HG03442 (cell line): Measurements from ENCODE around the gene SLC22A2.
A peak's percentile ranks its signal among the peaks of the same experiment; 100 is the strongest.

Experiments used
- ATAC-seq: cut with Tn5 transposase; IDR thresholded peaks from one replicate; pipeline ENCODE4 v1.9.1; 2021; ENCODE audit warnings: mild to moderate bottlenecking, moderate library complexity; ENCODE audit not compliant: unreplicated experiment

Gene SLC22A2

GRCh38 chr6:160218810-160219209 lies 39.8 kb downstream of the SLC22A2 start:
- ATAC-seq, result no peak

GRCh38 chr6:160217863-160218262 lies 40.8 kb downstream of the SLC22A2 start:
- no peak for ATAC-seq

GRCh38 chr6:160217073-160217472 lies 41.5 kb downstream of the SLC22A2 start:
- no peak for ATAC-seq

GRCh38 chr6:160215232-160215631 lies 43.4 kb downstream of the SLC22A2 start:
- ATAC-seq, result no peak

GRCh38 chr6:160207618-160208017 lies 51.0 kb downstream of the SLC22A2 start:
- no peak for ATAC-seq

- no peak for ATAC-seq
Observed at GRCh38 chr6:160204710-160205109, 53.9 kb downstream of the SLC22A2 start.

GRCh38 chr6:160203953-160204352 lies 54.7 kb downstream of the SLC22A2 start:
- ATAC-seq, result no peak

- no peak for ATAC-seq
Observed at GRCh38 chr6:160203522-160203921, 55.1 kb downstream of the SLC22A2 start.

GRCh38 chr6:160203076-160203475 lies 55.5 kb downstream of the SLC22A2 start:
- no peak for ATAC-seq

- ATAC-seq, result no peak
Observed at GRCh38 chr6:160202411-160202810, 56.2 kb downstream of the SLC22A2 start.

GRCh38 chr6:160201061-160201460 lies 57.6 kb downstream of the SLC22A2 start:
- no peak for ATAC-seq

GRCh38 chr6:160198606-160199211 lies 59.9 kb downstream of the SLC22A2 start:
- peak; percentile 77 for ATAC-seq

- no peak for ATAC-seq
Observed at GRCh38 chr6:160197662-160198061, 61.0 kb downstream of the SLC22A2 start.

- no peak for ATAC-seq
Observed at GRCh38 chr6:160194808-160195207, 63.8 kb downstream of the SLC22A2 start.

GRCh38 chr6:160192840-160193239 lies 65.8 kb downstream of the SLC22A2 start:
- ATAC-seq, result no peak

- ATAC-seq, result no peak
Observed at GRCh38 chr6:160190973-160191372, 67.6 kb downstream of the SLC22A2 start.

GRCh38 chr6:160190081-160190480 lies 68.5 kb downstream of the SLC22A2 start:
- ATAC-seq, result no peak

- no peak for ATAC-seq
Observed at GRCh38 chr6:160188773-160189172, 69.8 kb downstream of the SLC22A2 start.

- no peak for ATAC-seq
Observed at GRCh38 chr6:160180706-160181105, 77.9 kb downstream of the SLC22A2 start.

- no peak for ATAC-seq
Observed at GRCh38 chr6:160178271-160178670, 80.3 kb downstream of the SLC22A2 start.

GRCh38 chr6:160177220-160177619 lies 81.4 kb downstream of the SLC22A2 start:
- no peak for ATAC-seq

GRCh38 chr6:160174681-160175080 lies 83.9 kb downstream of the SLC22A2 start:
- no peak for ATAC-seq

- no peak for ATAC-seq
Observed at GRCh38 chr6:160173806-160174527, 84.7 kb downstream of the SLC22A2 start.
